SK-N-SH (cell line): ENCODE results near the gene BCL6.

Experiments used
- CTCF ChIP-seq: fragments of 200-600 bp; sonication (generic); IDR thresholded peaks from 2 replicates; pipeline ENCODE4 v1.6.1; 2017; ENCODE audit warnings: antibody characterized with exemption, mild to moderate bottlenecking, moderate library complexity
- EP300 ChIP-seq, 2 experiments: IDR thresholded peaks; 2 replicates each; pipeline versions ENCODE4 v1.4.0 to v1.6.1; 2012; ENCODE audit warnings: borderline replicate concordance in 1 of 2, low read depth in 1 of 2, low read length in 1 of 2
- GABPA ChIP-seq: IDR thresholded peaks from 2 replicates; pipeline ENCODE4 v1.4.0; 2012; ENCODE audit warnings: low read depth, mild to moderate bottlenecking
- MAX ChIP-seq: IDR thresholded peaks from 2 replicates; pipeline ENCODE4 v1.4.0; 2012; ENCODE audit warnings: low read depth
- MXI1 ChIP-seq: IDR thresholded peaks from 2 replicates; pipeline ENCODE4 v1.6.1; 2012; ENCODE audit warnings: mild to moderate bottlenecking, low read depth, low read length, improper control_type of control experiment
- RFX5 ChIP-seq: IDR thresholded peaks from 2 replicates; pipeline ENCODE4 v1.6.1; 2012; ENCODE audit warnings: mild to moderate bottlenecking, improper control_type of control experiment, low read length

GRCh38 chr3:187718802-187719201 lies 26.5 kb downstream of the BCL6 start:
- no peak for TF ChIP-seq MAX
- TF ChIP-seq RFX5: no peak
- no peak for TF ChIP-seq MXI1
- no peak for TF ChIP-seq CTCF
- TF ChIP-seq EP300 (IDR thresholded peaks at IDR 0.05; ENCODE audit: borderline replicate concordance in 1 of 2, low read depth in 1 of 2, low read length in 1 of 2): no peak
- no peak for TF ChIP-seq GABPA
